B cell (primary cell): ENCODE measurements around the gene GEMIN7. TPM values are rescaled to one million over a fixed set of nuclear protein-coding genes. Genes with fewer than 3 reads are reported as not detected.
A peak's percentile ranks its signal among the peaks of the same experiment; 100 is the strongest.

Experiments used
- ATAC-seq: fragments of 200-7000 bp; cut with Tn5 transposase; one replicate; pipeline ENCODE4 v1.10.0; 2021; ENCODE audit warnings: low read depth, mild to moderate bottlenecking, moderate number of reproducible peaks, moderate library complexity
- CTCF ChIA-PET: fragments of 350-600 bp; sonication (Branson Sonifier 250); formaldehyde crosslinking; loops from one replicate; lab custom pipeline; 2021; ENCODE audit warnings: antibody characterized with exemption, inconsistent platforms; lab: Charles Lee
- POLR2A ChIA-PET: fragments of 350-600 bp; sonication (Branson Sonifier 250); formaldehyde crosslinking; loops from one replicate; lab custom pipeline; 2021; ENCODE audit warnings: antibody characterized with exemption; lab: Charles Lee
- DNase-seq: peaks from one replicate; pipeline ENCODE4 v3.0.0; 2013
- H2AFZ ChIP-seq: 2 replicates; pipeline ENCODE4 v1.6.1; 2012; ENCODE audit warnings: mild to moderate bottlenecking, low read depth, low read length; ENCODE audit not compliant: insufficient read depth, poor library complexity, severe bottlenecking
- H3K27ac ChIP-seq, 2 donors: 1 replicate in 1 of 2; 2 replicates in 1 of 2; pipeline ENCODE4 v1.5.1; 2012 to 2013; ENCODE audit warnings: low read length in 2 of 2, mild to moderate bottlenecking in 2 of 2, moderate library complexity in 1 of 2
- H3K27me3 ChIP-seq, 4 experiments: fragments of 200-600 bp in 1 of 4; sonication (generic) in 1 of 4; replicated peaks in 1 of 4; 1 replicate in 2 of 4; 2 replicates in 2 of 4; pipeline versions ENCODE4 v1.6.1 to v1.7.0; 2013 to 2016; ENCODE audit warnings: low read length in 3 of 4, mild to moderate bottlenecking in 2 of 4, mixed read lengths in 1 of 4, moderate library complexity in 1 of 4; ENCODE audit not compliant: insufficient read depth in 4 of 4, control insufficient read depth in 3 of 4; ENCODE audit errors: control extremely low read depth in 1 of 4
- H3K36me3 ChIP-seq, 2 experiments: replicated peaks in 1 of 2; 1 replicate in 1 of 2; 2 replicates in 1 of 2; pipeline versions ENCODE4 v1.6.1 to v1.7.1; 2013; ENCODE audit warnings: low read length in 1 of 2; ENCODE audit not compliant: insufficient read depth in 2 of 2, control insufficient read depth in 1 of 2; ENCODE audit errors: control extremely low read depth in 1 of 2, extremely low read depth in 1 of 2
- H3K4me1 ChIP-seq, 2 donors: fragments of 200-600 bp in 1 of 2; sonication (generic) in 1 of 2; 1 replicate in 1 of 2; 2 replicates in 1 of 2; pipeline versions ENCODE4 v1.5.1 to v1.6.1; 2013 to 2017; ENCODE audit warnings: low read length in 2 of 2; ENCODE audit not compliant: control insufficient read depth in 2 of 2, insufficient read depth in 2 of 2
- H3K4me2 ChIP-seq: replicated peaks from 2 replicates; pipeline ENCODE3; 2012; ENCODE audit warnings: mild to moderate bottlenecking, low read depth, low read length; ENCODE audit not compliant: poor library complexity, severe bottlenecking
- H3K4me3 ChIP-seq, 5 experiments: fragments of 200-600 bp in 1 of 5; sonication (generic) in 1 of 5; 1 replicate in 3 of 5; 2 replicates in 2 of 5; pipeline versions ENCODE4 v1.5.1 to v1.7.0; 2011 to 2016; ENCODE audit warnings: low read length in 4 of 5, mild to moderate bottlenecking in 4 of 5, low read depth in 2 of 5, control low read depth in 1 of 5, moderate library complexity in 1 of 5; ENCODE audit not compliant: insufficient read depth in 1 of 5; ENCODE audit errors: control extremely low read depth in 1 of 5, extremely low read depth in 1 of 5
- H3K79me2 ChIP-seq: fragments of 200-600 bp; sonication (generic); one replicate; pipeline ENCODE4 v1.6.0; 2016; ENCODE audit warnings: low read length; ENCODE audit not compliant: control insufficient read depth, insufficient read depth
- H3K9ac ChIP-seq: fragments of 200-600 bp; sonication (generic); 2 replicates; pipeline ENCODE4 v1.6.1; 2017; ENCODE audit warnings: mild to moderate bottlenecking, low read length, moderate library complexity
- H3K9me3 ChIP-seq, 3 donors: one replicate each; pipeline versions ENCODE4 v1.6.1 to v1.7.1; 2013; ENCODE audit warnings: low read length in 2 of 3; ENCODE audit not compliant: control insufficient read depth in 2 of 3, insufficient read depth in 1 of 3; ENCODE audit errors: control extremely low read depth in 1 of 3
- H4K20me1 ChIP-seq: 2 replicates; pipeline ENCODE4 v1.6.0; 2012; ENCODE audit warnings: mild to moderate bottlenecking, low read length; ENCODE audit not compliant: insufficient read depth, control insufficient read depth, poor library complexity, severe bottlenecking
- H3K27ac Mint-ChIP-seq: one replicate; pipeline ENCODE4 v1.8.0; 2021; ENCODE audit warnings: mixed read lengths
- H3K27me3 Mint-ChIP-seq: one replicate; pipeline ENCODE4 v1.8.0; 2021; ENCODE audit warnings: mixed read lengths
- H3K4me1 Mint-ChIP-seq: one replicate; pipeline ENCODE4 v1.8.0; 2021; ENCODE audit warnings: mixed read lengths
- H3K4me3 Mint-ChIP-seq: one replicate; pipeline ENCODE4 v1.8.0; 2021; ENCODE audit warnings: mixed read lengths
- H3K9me3 Mint-ChIP-seq: one replicate; pipeline ENCODE4 v1.8.0; 2022; ENCODE audit warnings: mixed read lengths; ENCODE audit not compliant: insufficient read depth
- EZH2 ChIP-seq: IDR thresholded peaks from 2 replicates; pipeline ENCODE4 v1.6.1; 2012; ENCODE audit warnings: borderline replicate concordance, low read depth, mild to moderate bottlenecking, moderate library complexity, low read length; ENCODE audit not compliant: insufficient read depth, poor library complexity, severe bottlenecking
- WGBS: methylation state at CpG from one replicate; pipeline ENCODE4 v1.1.5; 2013; ENCODE audit warnings: missing lambda C conversion rate; ENCODE audit not compliant: insufficient coverage; 5-methylcytosine and 5-hydroxymethylcytosine counted together
- intact Hi-C: fragments of 100-400 bp; cut with micrococcal nuclease; formaldehyde crosslinking; loops from one replicate; pipeline ENCODE4 v1.10.0; 2022
- polyA plus RNA-seq: library from polyadenylated mRNA; depleted of rRNA; stranded (reverse); fragments of >200 nt; gene quantifications from 2 replicates; pipeline ENCODE4 v1.2.3, GENCODE V29; 2012
- total RNA-seq, 2 donors: library from RNA; stranded (reverse); fragments of 120-200 nt in 1 of 2; gene quantifications; 1 replicate in 1 of 2; 2 replicates in 1 of 2; pipeline versions ENCODE4 v1.2.3 to v1.2.4, GENCODE V29; 2013 to 2022
- TF ChIP-seq, protein P1 (sequence below): fragments of 200-600 bp; IDR thresholded peaks from one replicate; pipeline ENCODE4 v1.8.0; 2022; ENCODE audit warnings: antibody characterized with exemption, mild to moderate bottlenecking

Gene GEMIN7
- total and polyA plus RNA-seq, 2 donors (not counting 1 experiment from before 2014, with no cell fraction given): 43.0 to 89.4 TPM

DNA sequence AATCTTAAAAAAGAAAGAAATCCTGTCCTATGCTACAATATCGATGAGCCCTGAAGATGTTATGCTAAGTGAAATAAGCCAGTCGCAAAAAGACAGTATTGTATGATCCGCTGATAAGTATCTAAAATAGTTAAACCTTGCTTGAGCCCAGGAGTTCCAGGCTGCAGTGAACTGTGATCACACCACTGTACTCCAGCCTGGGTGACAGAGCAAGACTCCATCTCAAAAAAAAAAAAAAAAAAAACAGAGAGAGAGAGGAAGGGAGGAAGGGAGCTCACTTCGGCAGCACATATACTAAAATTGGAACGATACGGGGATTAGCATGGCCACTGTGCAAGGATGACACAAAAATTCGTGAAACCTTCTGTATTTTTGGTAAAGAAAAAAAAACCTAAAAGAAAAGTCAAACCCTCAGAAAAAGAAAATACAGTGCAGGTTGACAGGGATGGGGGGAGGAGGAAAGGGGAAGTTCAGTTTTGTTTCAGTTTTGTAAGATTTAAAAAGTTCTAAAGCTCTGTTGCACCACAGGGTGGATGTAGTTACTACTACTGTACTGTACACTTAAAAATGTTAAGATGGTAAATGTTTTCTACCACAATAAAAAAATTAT is 31.8 kb upstream of the GEMIN7 start:
- peak overlapping the region; percentile 90 for H3K4me3 Mint-ChIP-seq
- H3K27ac Mint-ChIP-seq: peak overlapping the region; percentile 89
- ChIA-PET CTCF (interaction anchor here (0.8 to 4.7 kb wide), 13 partner anchors 9 to 450 kb away, joined by 3 to 21 read pairs (median 4); partner anchors contain the start of genes CLASRP, PPP1R37 and RELB), POLR2A (interaction anchor here (0.6 to 1.2 kb wide), 11 partner anchors 8 to 109 kb away, joined by 3 to 14 read pairs (median 5); partner anchors contain the start of genes CLASRP, PPP1R37 and RELB)
- no peaks in the 10 kb centered on the region for H3K9me3 ChIP-seq
- H3K27ac ChIP-seq: peak overlapping the region; percentile 61 to 78
- H3K27me3 ChIP-seq: no peaks in the 10 kb centered on the region
- no peak overlapping the region for H2AFZ ChIP-seq
- intact Hi-C loops: loop anchor here (1.0 kb wide), 3 partner anchors 8 to 58 kb away; partner anchors contain the start of gene CLASRP
- TF ChIP-seq, protein P1, sequence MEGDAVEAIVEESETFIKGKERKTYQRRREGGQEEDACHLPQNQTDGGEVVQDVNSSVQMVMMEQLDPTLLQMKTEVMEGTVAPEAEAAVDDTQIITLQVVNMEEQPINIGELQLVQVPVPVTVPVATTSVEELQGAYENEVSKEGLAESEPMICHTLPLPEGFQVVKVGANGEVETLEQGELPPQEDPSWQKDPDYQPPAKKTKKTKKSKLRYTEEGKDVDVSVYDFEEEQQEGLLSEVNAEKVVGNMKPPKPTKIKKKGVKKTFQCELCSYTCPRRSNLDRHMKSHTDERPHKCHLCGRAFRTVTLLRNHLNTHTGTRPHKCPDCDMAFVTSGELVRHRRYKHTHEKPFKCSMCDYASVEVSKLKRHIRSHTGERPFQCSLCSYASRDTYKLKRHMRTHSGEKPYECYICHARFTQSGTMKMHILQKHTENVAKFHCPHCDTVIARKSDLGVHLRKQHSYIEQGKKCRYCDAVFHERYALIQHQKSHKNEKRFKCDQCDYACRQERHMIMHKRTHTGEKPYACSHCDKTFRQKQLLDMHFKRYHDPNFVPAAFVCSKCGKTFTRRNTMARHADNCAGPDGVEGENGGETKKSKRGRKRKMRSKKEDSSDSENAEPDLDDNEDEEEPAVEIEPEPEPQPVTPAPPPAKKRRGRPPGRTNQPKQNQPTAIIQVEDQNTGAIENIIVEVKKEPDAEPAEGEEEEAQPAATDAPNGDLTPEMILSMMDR: peak; percentile 43
- TF ChIP-seq EZH2: no peak
- peak; percentile 46 for ATAC-seq
- no peaks in the 10 kb centered on the region for H3K9me3 Mint-ChIP-seq
- peaks cover 0 to 50% of the 10 kb centered on the region in 2 experiments for H3K36me3 ChIP-seq
- WGBS: no CpG with 5 or more reads among the region's 7 CpGs
- H3K79me2 ChIP-seq: peaks cover 88% of the 10 kb centered on the region
- H3K4me3 ChIP-seq: peak overlapping the region; percentile 34 to 71 (median 51)
- H3K27me3 Mint-ChIP-seq: no peaks in the 10 kb centered on the region
- H4K20me1 ChIP-seq: peaks cover 15% of the 10 kb centered on the region
- peaks cover 65 to 69% of the 10 kb centered on the region in 2 donors for H3K4me1 ChIP-seq
- DNase-seq: peak; percentile 81
- peaks cover 68% of the 10 kb centered on the region for H3K4me1 Mint-ChIP-seq
- peak overlapping the region; percentile 65 for H3K9ac ChIP-seq
- H3K4me2 ChIP-seq: peak overlapping the region; percentile 79
